Epithelial cell of esophagus (primary cell): Measurements from ENCODE around the gene FAM168B.

Experiments
- DNase-seq: peaks from one replicate; pipeline ENCODE4 v3.0.0; 2010; ENCODE audit warnings: low read depth
- H3K4me3 ChIP-seq: 2 replicates; pipeline ENCODE4 v1.5.1; 2011; ENCODE audit warnings: mild to moderate bottlenecking, low read length, control low read depth
- TF ChIP-seq, protein P1 (sequence below): IDR thresholded peaks from 2 replicates; pipeline ENCODE4 v1.5.1; 2011; ENCODE audit warnings: low read depth, mild to moderate bottlenecking, low read length, control low read depth, inconsistent platforms; ENCODE audit not compliant: insufficient read depth; ENCODE audit errors: missing control alignments

Gene FAM168B

GRCh38 chr2:131027566-131028528, 65.4 kb downstream of the FAM168B start:
- peak; percentile 36 for DNase-seq
- no peak overlapping the region for H3K4me3 ChIP-seq
- TF ChIP-seq, protein P1, sequence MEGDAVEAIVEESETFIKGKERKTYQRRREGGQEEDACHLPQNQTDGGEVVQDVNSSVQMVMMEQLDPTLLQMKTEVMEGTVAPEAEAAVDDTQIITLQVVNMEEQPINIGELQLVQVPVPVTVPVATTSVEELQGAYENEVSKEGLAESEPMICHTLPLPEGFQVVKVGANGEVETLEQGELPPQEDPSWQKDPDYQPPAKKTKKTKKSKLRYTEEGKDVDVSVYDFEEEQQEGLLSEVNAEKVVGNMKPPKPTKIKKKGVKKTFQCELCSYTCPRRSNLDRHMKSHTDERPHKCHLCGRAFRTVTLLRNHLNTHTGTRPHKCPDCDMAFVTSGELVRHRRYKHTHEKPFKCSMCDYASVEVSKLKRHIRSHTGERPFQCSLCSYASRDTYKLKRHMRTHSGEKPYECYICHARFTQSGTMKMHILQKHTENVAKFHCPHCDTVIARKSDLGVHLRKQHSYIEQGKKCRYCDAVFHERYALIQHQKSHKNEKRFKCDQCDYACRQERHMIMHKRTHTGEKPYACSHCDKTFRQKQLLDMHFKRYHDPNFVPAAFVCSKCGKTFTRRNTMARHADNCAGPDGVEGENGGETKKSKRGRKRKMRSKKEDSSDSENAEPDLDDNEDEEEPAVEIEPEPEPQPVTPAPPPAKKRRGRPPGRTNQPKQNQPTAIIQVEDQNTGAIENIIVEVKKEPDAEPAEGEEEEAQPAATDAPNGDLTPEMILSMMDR: no peak

DNA sequence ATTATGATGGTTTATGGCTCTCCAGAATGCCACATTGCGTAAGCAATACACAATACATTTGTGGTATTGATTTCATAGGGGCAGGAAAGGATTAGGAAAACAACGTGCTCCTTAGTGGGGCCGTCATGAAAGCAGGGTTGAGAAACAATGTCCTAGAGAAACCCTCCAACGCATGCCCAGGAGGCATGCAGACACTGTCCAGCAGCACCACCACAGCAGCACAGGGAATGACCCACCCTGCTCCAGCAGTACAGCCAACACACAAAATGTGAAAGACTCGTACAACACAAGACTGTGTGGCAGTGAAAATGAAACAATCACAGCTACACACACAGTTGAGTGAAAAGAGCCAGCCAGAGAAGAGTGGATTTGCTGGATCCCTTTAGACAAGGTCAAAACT, 66.3 kb downstream of the FAM168B start:
- TF ChIP-seq, protein P1: no peak
- DNase-seq: no peak
- H3K4me3 ChIP-seq: no peak overlapping the region

GRCh38 chr2:131023758-131024157, 69.5 kb downstream of the FAM168B start:
- no peak for DNase-seq
- no peak overlapping the region for H3K4me3 ChIP-seq
- TF ChIP-seq, protein P1: no peak

DNA sequence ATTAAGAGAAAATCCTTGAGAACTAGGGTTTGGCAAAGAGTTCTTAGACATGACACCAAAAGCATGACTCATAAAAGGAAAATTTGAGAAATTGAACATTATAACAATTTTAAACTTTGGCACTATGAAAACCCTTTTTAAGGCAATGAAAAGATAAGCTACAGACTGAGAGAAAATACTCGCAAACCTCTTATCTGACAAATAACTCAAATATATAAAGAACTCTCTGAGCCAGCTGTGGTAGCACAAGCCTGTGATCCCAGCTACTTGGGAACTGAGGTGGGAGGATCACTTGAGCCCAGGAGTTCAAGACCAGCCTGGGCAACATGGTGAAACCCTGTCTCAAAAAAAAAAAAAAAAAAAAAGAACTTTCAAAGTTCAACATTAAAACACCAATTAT, 70.5 kb downstream of the FAM168B start:
- TF ChIP-seq, protein P1: no peak
- DNase-seq: no peak
- H3K4me3 ChIP-seq: no peak overlapping the region

GRCh38 chr2:131016826-131017741, 76.2 kb downstream of the FAM168B start:
- TF ChIP-seq, protein P1: no peak
- DNase-seq: peak; percentile 99
- peak overlapping the region; percentile 2 for H3K4me3 ChIP-seq

DNA sequence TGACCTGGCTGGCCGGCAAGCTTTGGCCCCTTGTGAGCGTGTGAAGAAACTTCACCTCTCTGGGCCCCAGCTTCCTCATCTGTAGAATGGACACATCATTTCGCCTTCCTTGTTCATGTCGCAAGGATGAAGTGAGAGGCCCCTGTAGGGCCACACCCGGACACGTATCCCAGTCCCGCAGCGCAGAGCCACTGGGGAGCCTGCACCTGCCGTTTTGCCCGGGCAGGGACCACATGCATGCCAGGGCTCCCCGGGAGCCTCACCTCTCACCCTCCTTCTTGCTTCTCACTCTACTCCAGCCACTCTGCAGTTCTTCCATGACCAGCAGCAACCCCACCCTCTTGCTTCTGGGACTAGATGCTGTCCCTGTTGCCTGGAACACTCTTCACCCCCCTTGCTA, 77.5 kb downstream of the FAM168B start:
- DNase-seq: no peak
- TF ChIP-seq, protein P1: no peak

More for the DNA sequence above, 77.5 kb downstream of the FAM168B start:
- H3K4me3 ChIP-seq: no peak overlapping the region
